Upper lobe of right lung (tissue), 1 donor: ENCODE data around the gene RIOK3. TPM values are rescaled to one million over a fixed set of nuclear protein-coding genes. Genes with fewer than 3 reads are reported as not detected.
A peak's percentile ranks its signal among the peaks of the same experiment; 100 is the strongest.
"Not testable (repeated sequence)": the region's sequence is repeated elsewhere in the genome, so short reads cannot be mapped to it uniquely, and the experiment has no call there.

Experiments
- ATAC-seq: fragments of 200-7000 bp; cut with Tn5 transposase; one replicate; pipeline ENCODE4 v1.9.1; 2020; ENCODE audit warnings: mild to moderate bottlenecking, moderate library complexity
- DNase-seq: peaks from one replicate; pipeline ENCODE4 v3.0.0-alpha.2; 2020
- H3K27ac ChIP-seq: fragments of 200-600 bp; one replicate; pipeline ENCODE4 v1.8.0; 2022
- H3K27me3 ChIP-seq: fragments of 200-600 bp; one replicate; pipeline ENCODE4 v1.8.0; 2022; ENCODE audit warnings: mild to moderate bottlenecking
- H3K36me3 ChIP-seq: fragments of 200-600 bp; one replicate; pipeline ENCODE4 v1.8.0; 2022
- H3K4me1 ChIP-seq: fragments of 200-600 bp; one replicate; pipeline ENCODE4 v1.8.0; 2022
- H3K4me3 ChIP-seq: fragments of 200-600 bp; one replicate; pipeline ENCODE4 v1.8.0; 2022; ENCODE audit warnings: mild to moderate bottlenecking
- H3K9me3 ChIP-seq: fragments of 200-600 bp; one replicate; pipeline ENCODE4 v1.8.0; 2022
- intact Hi-C: fragments of 100-400 bp; cut with DNase I; formaldehyde crosslinking; loops from one replicate; pipeline ENCODE4 v1.11.0; 2022
- total RNA-seq: library from RNA; stranded (reverse); fragmentation: NEBNext Ultra II Directional; extraction: Animal tissue kit (Norgen Biotek cat#: 25700); gene quantifications from one replicate; pipeline ENCODE4 v1.2.1, GENCODE V29; 2021
- TF ChIP-seq, protein P1 (sequence below): fragments of 200-600 bp; IDR thresholded peaks from one replicate; pipeline ENCODE4 v1.8.0; 2022; ENCODE audit warnings: antibody characterized with exemption
- donor health status: DM: no; HTN: yes; CAD: no; lungs with severe emphysema.

Gene RIOK3
- total RNA-seq, 1 donor from 2014 or later = 63.7 TPM

DNA sequence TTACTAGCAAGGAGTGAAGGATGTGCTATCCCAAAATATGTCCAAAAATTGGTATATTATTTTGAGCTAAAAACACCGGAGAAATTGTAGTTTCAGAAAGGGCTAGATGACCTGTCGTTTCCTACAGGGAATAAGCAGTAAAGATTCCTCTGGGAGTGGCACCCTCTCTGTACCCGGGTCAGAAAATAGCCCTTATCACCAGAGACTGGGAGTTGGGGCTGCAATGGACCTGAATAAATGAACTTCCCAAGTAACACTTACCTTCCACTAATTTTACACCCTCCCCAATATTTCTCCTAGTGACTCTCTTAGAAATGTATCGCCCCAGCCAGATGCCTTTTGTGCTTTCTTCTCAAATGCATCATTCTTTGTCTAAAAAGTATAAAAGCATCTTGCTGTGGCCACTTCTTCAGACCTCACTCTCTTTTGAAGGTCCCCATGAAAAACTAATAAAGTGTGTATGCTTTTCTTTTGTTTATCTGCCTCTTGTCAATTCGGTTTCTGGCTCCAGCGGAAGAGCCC, 49.5 kb downstream of the RIOK3 start:
- intact Hi-C loops = no loop called here

GRCh38 chr18:23503038-23503962, 50.2 kb downstream of the RIOK3 start, which contains the start of gene RMC1:
RMC1 (plus strand) TSS chr18:23503511; CDS start chr18:23503619, 108 bp downstream.
- peak; percentile 97 for ATAC-seq
- Histone ChIP-seq H3K9me3 (no peaks in the 10 kb centered on the region), H3K4me1 (peaks cover 25% of the 10 kb centered on the region), H3K27me3 (no peaks in the 10 kb centered on the region), H3K36me3 (peaks cover 13% of the 10 kb centered on the region), H3K4me3 (peak within 1 kb of the TSS; percentile 79), H3K27ac (peak within 1 kb of the TSS; percentile 95)
- intact Hi-C loops = no loop called here
- DNase-seq = peak; percentile 99
- TF ChIP-seq, protein P1, sequence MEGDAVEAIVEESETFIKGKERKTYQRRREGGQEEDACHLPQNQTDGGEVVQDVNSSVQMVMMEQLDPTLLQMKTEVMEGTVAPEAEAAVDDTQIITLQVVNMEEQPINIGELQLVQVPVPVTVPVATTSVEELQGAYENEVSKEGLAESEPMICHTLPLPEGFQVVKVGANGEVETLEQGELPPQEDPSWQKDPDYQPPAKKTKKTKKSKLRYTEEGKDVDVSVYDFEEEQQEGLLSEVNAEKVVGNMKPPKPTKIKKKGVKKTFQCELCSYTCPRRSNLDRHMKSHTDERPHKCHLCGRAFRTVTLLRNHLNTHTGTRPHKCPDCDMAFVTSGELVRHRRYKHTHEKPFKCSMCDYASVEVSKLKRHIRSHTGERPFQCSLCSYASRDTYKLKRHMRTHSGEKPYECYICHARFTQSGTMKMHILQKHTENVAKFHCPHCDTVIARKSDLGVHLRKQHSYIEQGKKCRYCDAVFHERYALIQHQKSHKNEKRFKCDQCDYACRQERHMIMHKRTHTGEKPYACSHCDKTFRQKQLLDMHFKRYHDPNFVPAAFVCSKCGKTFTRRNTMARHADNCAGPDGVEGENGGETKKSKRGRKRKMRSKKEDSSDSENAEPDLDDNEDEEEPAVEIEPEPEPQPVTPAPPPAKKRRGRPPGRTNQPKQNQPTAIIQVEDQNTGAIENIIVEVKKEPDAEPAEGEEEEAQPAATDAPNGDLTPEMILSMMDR = no peak

More for the DNA sequence above, 49.5 kb downstream of the RIOK3 start:
- no peak for DNase-seq
- peak overlapping the region; percentile 95 for H3K27ac ChIP-seq
- H3K27me3 ChIP-seq = no peaks in the 10 kb centered on the region
- ATAC-seq = no peak
- peaks cover 25% of the 10 kb centered on the region for H3K4me1 ChIP-seq
- peak overlapping the region; percentile 79 for H3K4me3 ChIP-seq
- TF ChIP-seq, protein P1 = no peak
- no peaks in the 10 kb centered on the region for H3K9me3 ChIP-seq
- peaks cover 6% of the 10 kb centered on the region for H3K36me3 ChIP-seq

DNA sequence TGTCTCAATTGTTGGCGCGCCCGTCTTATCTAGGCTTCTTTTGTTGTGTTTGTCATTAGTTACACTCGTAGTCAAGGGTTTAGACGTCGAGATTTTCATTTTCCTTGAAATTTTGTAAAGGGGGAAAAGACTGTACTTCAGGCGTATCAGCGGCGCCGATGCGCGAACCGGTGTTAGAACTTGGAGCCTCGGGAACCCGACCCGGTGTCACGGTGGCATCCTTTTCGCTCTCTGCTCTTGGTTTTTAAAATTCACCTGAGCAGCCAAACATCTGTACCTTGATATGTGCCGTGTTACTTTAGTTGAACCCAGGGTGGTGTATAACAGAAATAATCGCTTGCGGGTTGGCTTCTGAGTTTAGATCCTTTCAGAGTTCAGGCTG, 50.9 kb downstream of the RIOK3 start:
- intact Hi-C loops = no loop called here
- TF ChIP-seq, protein P1 = no peak
- H3K4me1 ChIP-seq = peaks cover 25% of the 10 kb centered on the region
- no peaks in the 10 kb centered on the region for H3K9me3 ChIP-seq
- DNase-seq (no peak), ATAC-seq (no peak)
- peak overlapping the region; percentile 79 for H3K4me3 ChIP-seq
- peaks cover 20% of the 10 kb centered on the region for H3K36me3 ChIP-seq
- H3K27me3 ChIP-seq = no peaks in the 10 kb centered on the region
- H3K27ac ChIP-seq = peak overlapping the region; percentile 95

GRCh38 chr18:23504720-23505119, 51.6 kb downstream of the RIOK3 start:
- Histone ChIP-seq H3K4me1 (peaks cover 25% of the 10 kb centered on the region), H3K36me3 (peaks cover 27% of the 10 kb centered on the region), H3K27me3 (no peaks in the 10 kb centered on the region), H3K9me3 (no peaks in the 10 kb centered on the region), H3K27ac (peak overlapping the region; percentile 95), H3K4me3 (peak overlapping the region; percentile 79)
- intact Hi-C loops = no loop called here
- ATAC-seq = no peak
- no peak for DNase-seq
- TF ChIP-seq, protein P1 = no peak

DNA sequence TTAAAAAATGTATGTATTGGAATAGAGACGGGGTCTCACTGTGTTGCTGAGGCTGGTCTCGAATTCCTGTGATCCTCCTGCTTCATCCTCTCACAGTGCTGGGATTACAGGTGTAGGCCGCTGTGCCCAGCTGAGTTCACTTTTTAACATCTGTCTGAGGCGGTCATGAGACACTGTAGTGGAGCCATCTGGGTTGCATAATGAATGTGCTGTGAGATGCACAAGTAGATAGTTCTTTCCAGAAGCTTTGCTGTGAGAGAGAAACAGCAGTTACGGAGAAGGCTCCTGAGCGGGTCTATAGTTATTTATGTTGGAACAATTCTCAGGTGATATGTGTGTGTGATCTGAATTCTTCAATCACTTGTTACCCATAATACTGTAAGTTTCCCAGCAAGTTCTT, 53.3 kb downstream of the RIOK3 start:
- intact Hi-C loops = no loop called here
- ATAC-seq (no peak), DNase-seq (no peak)
- no peak overlapping the region for H3K4me3 ChIP-seq
- TF ChIP-seq, protein P1 = no peak
- H3K4me1 ChIP-seq = peaks cover 25% of the 10 kb centered on the region
- no peaks in the 10 kb centered on the region for H3K27me3 ChIP-seq
- H3K27ac ChIP-seq = no peak overlapping the region
- H3K36me3 ChIP-seq = peaks cover 41% of the 10 kb centered on the region
- no peaks in the 10 kb centered on the region for H3K9me3 ChIP-seq

GRCh38 chr18:23510923-23511322, 57.8 kb downstream of the RIOK3 start:
- H3K4me3 ChIP-seq, ATAC-seq, intact Hi-C loops, H3K27me3 ChIP-seq, H3K9me3 ChIP-seq, DNase-seq, H3K27ac ChIP-seq: not testable (repeated sequence)
- Histone ChIP-seq H3K4me1 (peaks cover 11% of the 10 kb centered on the region), H3K36me3 (peaks cover 77% of the 10 kb centered on the region)

DNA sequence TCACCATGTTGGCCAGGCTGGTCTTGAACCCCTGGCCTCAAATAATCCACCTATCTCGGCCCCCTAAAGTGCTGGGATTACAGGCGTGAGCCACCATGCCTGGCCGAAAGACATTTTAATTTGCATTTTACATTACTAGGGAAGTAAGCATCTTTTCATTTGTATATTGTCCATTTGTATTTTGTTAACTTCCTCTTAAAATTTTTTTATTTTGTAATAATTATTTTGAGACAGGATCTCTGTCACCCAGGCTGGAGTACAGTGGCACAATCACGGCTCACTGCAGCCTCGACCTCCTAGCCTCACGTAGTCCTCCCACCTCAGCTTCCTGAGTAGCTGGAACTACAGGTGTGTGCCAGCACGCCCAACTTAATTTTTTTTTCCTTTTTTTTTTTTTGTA, 59.1 kb downstream of the RIOK3 start:
- H3K4me1 ChIP-seq, H3K4me3 ChIP-seq, ATAC-seq, H3K27ac ChIP-seq, intact Hi-C loops, DNase-seq, H3K27me3 ChIP-seq, H3K9me3 ChIP-seq: not testable (repeated sequence)
- peaks cover 86% of the 10 kb centered on the region for H3K36me3 ChIP-seq
